ENCODE results near the gene ZNF787.

- TF ChIP-seq EP300 (IDR thresholded peaks at IDR 0.05; ENCODE audit: borderline replicate concordance in 1 of 2, low read depth in 1 of 2, low read length in 1 of 2) (no peak), CTCF (IDR thresholded peaks at IDR 0.05) (no peak), RFX5 (IDR thresholded peaks at IDR 0.05; ENCODE audit: low read length) (no peak)
These were observed 23.8 kb downstream of the ZNF787 start for GRCh38 chr19:56097306-56097705.

Measured in SK-N-SH (cell line).